Parathyroid adenoma (tissue), 2 donors: ENCODE results near the gene HADHA.

Experiments
- H2AFZ ChIP-seq: fragments of 300-600 bp; sonication (generic); one replicate; pipeline ENCODE4 v1.7.0; 2017; ENCODE audit warnings: antibody characterized with exemption, mild to moderate bottlenecking
- H3K27ac ChIP-seq: fragments of 300-600 bp; sonication (generic); one replicate; pipeline ENCODE4 v1.7.0; 2017
- H3K27me3 ChIP-seq: fragments of 300-600 bp; sonication (generic); one replicate; pipeline ENCODE4 v1.7.0; 2017; ENCODE audit warnings: low read length; ENCODE audit not compliant: control insufficient read depth, insufficient read depth
- H3K36me3 ChIP-seq: fragments of 300-600 bp; sonication (generic); one replicate; pipeline ENCODE4 v1.7.0; 2017; ENCODE audit warnings: low read length; ENCODE audit not compliant: control insufficient read depth, insufficient read depth
- H3K4me1 ChIP-seq: fragments of 300-600 bp; sonication (generic); one replicate; pipeline ENCODE4 v1.7.0; 2017; ENCODE audit warnings: control low read depth
- H3K4me2 ChIP-seq: fragments of 300-600 bp; sonication (generic); one replicate; pipeline ENCODE4 v1.7.0; 2017; ENCODE audit warnings: low read length
- H3K4me3 ChIP-seq: fragments of 300-600 bp; sonication (generic); one replicate; pipeline ENCODE4 v1.7.0; 2017; ENCODE audit warnings: low read depth, low read length
- H3K79me2 ChIP-seq: fragments of 300-600 bp; sonication (generic); one replicate; pipeline ENCODE4 v1.7.0; 2017; ENCODE audit warnings: control low read depth
- H3K9ac ChIP-seq: fragments of 300-600 bp; sonication (generic); one replicate; pipeline ENCODE4 v1.7.0; 2017; ENCODE audit warnings: mild to moderate bottlenecking
- H3K9me3 ChIP-seq: fragments of 300-600 bp; sonication (generic); one replicate; pipeline ENCODE4 v1.7.0; 2017; ENCODE audit warnings: low read length; ENCODE audit not compliant: control insufficient read depth
- CTCF ChIP-seq: fragments of 300-600 bp; sonication (generic); IDR thresholded peaks from one replicate; pipeline ENCODE4 v1.7.0; 2017; ENCODE audit warnings: antibody characterized with exemption, mild to moderate bottlenecking
- donor health status: primary hyperparathyroidism.

Gene HADHA

GRCh38 chr2:26191316-26192159 lies 52.9 kb downstream of the HADHA start:
- Histone ChIP-seq H3K36me3 (no peaks in the 10 kb centered on the region), H3K4me2 (peak overlapping the region; percentile 33)
- TF ChIP-seq CTCF, result peak; percentile 39

GRCh38 chr2:26190369-26190768 lies 54.1 kb downstream of the HADHA start:
- Histone ChIP-seq H3K27me3 (no peaks in the 10 kb centered on the region), H3K9me3 (no peaks in the 10 kb centered on the region), H3K27ac (peak overlapping the region; percentile 97), H2AFZ (no peak overlapping the region), H3K4me3 (no peak overlapping the region), H3K79me2 (peaks cover 5% of the 10 kb centered on the region), H3K36me3 (no peaks in the 10 kb centered on the region), H3K4me2 (no peak overlapping the region), H3K4me1 (peaks cover 91% of the 10 kb centered on the region), H3K9ac (peak overlapping the region; percentile 35)
- no peak for TF ChIP-seq CTCF

More at GRCh38 chr2:26191316-26192159, 52.9 kb downstream of the HADHA start:
- Histone ChIP-seq H3K27me3 (no peaks in the 10 kb centered on the region), H3K4me3 (peak overlapping the region; percentile 15), H3K9ac (no peak overlapping the region), H3K4me1 (peaks cover 92% of the 10 kb centered on the region), H3K27ac (peak overlapping the region; percentile 97), H2AFZ (no peak overlapping the region), H3K9me3 (no peaks in the 10 kb centered on the region), H3K79me2 (no peaks in the 10 kb centered on the region)

- no peak overlapping the region for H3K4me3 ChIP-seq
- H3K79me2 ChIP-seq, result peaks cover 8% of the 10 kb centered on the region
- H3K27ac ChIP-seq, result peak overlapping the region; percentile 97
- no peak overlapping the region for H3K4me2 ChIP-seq
- H3K9ac ChIP-seq, result peak overlapping the region; percentile 35
- no peak for TF ChIP-seq CTCF
- peaks cover 88% of the 10 kb centered on the region for H3K4me1 ChIP-seq
- no peak overlapping the region for H2AFZ ChIP-seq
- no peaks in the 10 kb centered on the region for H3K27me3 ChIP-seq
- no peaks in the 10 kb centered on the region for H3K9me3 ChIP-seq
- no peaks in the 10 kb centered on the region for H3K36me3 ChIP-seq
These were observed 54.7 kb downstream of the HADHA start for GRCh38 chr2:26189751-26190150.

GRCh38 chr2:26189123-26189522 lies 55.3 kb downstream of the HADHA start:
- no peak for TF ChIP-seq CTCF
- Histone ChIP-seq H3K4me3 (no peak overlapping the region), H3K4me1 (peaks cover 82% of the 10 kb centered on the region), H3K27ac (peak overlapping the region; percentile 97), H3K9ac (no peak overlapping the region), H3K79me2 (peaks cover 8% of the 10 kb centered on the region), H3K4me2 (no peak overlapping the region), H3K36me3 (no peaks in the 10 kb centered on the region), H2AFZ (no peak overlapping the region), H3K9me3 (no peaks in the 10 kb centered on the region), H3K27me3 (no peaks in the 10 kb centered on the region)
